Lung (tissue), 16 donors: ENCODE results near the gene MAMDC2. TPM values are rescaled to one million over a fixed set of nuclear protein-coding genes. Genes with fewer than 3 reads are reported as not detected.

Source experiments
- ATAC-seq: fragments of 200-7000 bp; cut with Tn5 transposase; one replicate; pipeline ENCODE4 v1.9.1; 2020; ENCODE audit warnings: moderate number of reproducible peaks; ENCODE audit not compliant: insufficient read depth, low FRiP score
- DNase-seq, 3 donors: peaks; one replicate each; pipeline ENCODE4 v3.0.0-alpha.2; 2013 to 2017
- H3K27ac ChIP-seq, 2 donors: one replicate each; pipeline ENCODE4 v1.5.1; 2013; ENCODE audit warnings: mild to moderate bottlenecking in 2 of 2, moderate library complexity in 2 of 2, control low read depth in 1 of 2, inconsistent platforms in 1 of 2, low read depth in 1 of 2, low read length in 1 of 2
- H3K27me3 ChIP-seq, 3 donors: one replicate each; pipeline ENCODE4 v1.5.1; 2013; ENCODE audit warnings: low read length in 2 of 3; ENCODE audit not compliant: control insufficient read depth in 3 of 3, insufficient read depth in 3 of 3
- H3K36me3 ChIP-seq, 4 donors: one replicate each; pipeline ENCODE4 v1.5.1; 2013; ENCODE audit warnings: low read length in 4 of 4, mild to moderate bottlenecking in 1 of 4, moderate library complexity in 1 of 4; ENCODE audit not compliant: control insufficient read depth in 4 of 4, insufficient read depth in 4 of 4
- H3K4me1 ChIP-seq, 5 donors: one replicate each; pipeline ENCODE4 v1.5.1; 2013; ENCODE audit warnings: low read length in 5 of 5, mild to moderate bottlenecking in 2 of 5, moderate library complexity in 1 of 5; ENCODE audit not compliant: control insufficient read depth in 5 of 5, insufficient read depth in 5 of 5
- H3K4me3 ChIP-seq: one replicate; pipeline ENCODE4 v1.5.1; 2013; ENCODE audit warnings: mild to moderate bottlenecking, control low read depth, moderate library complexity
- H3K9ac ChIP-seq, 2 donors: one replicate each; pipeline ENCODE4 v1.5.1; 2013; ENCODE audit warnings: low read length in 2 of 2, control low read depth in 1 of 2; ENCODE audit not compliant: insufficient read depth in 1 of 2
- H3K9me3 ChIP-seq, 4 donors: one replicate each; pipeline ENCODE4 v1.5.1; 2013; ENCODE audit warnings: low read length in 3 of 4, mild to moderate bottlenecking in 1 of 4, moderate library complexity in 1 of 4; ENCODE audit not compliant: control insufficient read depth in 4 of 4, insufficient read depth in 3 of 4
- WGBS, 2 donors: extraction: QIAGEN DNeasy Blood & Tissue Kit; methylation state at CpG; one replicate each; pipeline ENCODE4 v1.1.7; 2013; 5-methylcytosine and 5-hydroxymethylcytosine counted together
- long read RNA-seq, 5 donors: transcript quantifications; one replicate each; lab custom pipeline, GENCODE V29; 2026
- polyA plus RNA-seq, 2 donors: library from polyadenylated mRNA; stranded (reverse); fragments of 200-250 nt; gene quantifications; one replicate each; pipeline ENCODE4 v1.2.1, GENCODE V29; 2013
- total RNA-seq, 2 donors: library from RNA; depleted of rRNA in 1 of 2; stranded (reverse); fragments of >200 nt in 1 of 2; gene quantifications; one replicate each; pipeline ENCODE4 v1.2.1, GENCODE V29; 2014 to 2021
- TF ChIP-seq, protein P1 (sequence below): IDR thresholded peaks from 2 replicates; pipeline ENCODE4 v1.5.1; 2012; ENCODE audit warnings: mild to moderate bottlenecking; ENCODE audit errors: control extremely low read depth, extremely low read depth
- donor health status: control.
- donor health status: control.
- donor health status: Bipolar disorder and iron deficiency.
- donor health status: healthy.
- donor health status: DM: yes; HTN: yes; CAD: no.

The MAMDC2 gene, protein sequence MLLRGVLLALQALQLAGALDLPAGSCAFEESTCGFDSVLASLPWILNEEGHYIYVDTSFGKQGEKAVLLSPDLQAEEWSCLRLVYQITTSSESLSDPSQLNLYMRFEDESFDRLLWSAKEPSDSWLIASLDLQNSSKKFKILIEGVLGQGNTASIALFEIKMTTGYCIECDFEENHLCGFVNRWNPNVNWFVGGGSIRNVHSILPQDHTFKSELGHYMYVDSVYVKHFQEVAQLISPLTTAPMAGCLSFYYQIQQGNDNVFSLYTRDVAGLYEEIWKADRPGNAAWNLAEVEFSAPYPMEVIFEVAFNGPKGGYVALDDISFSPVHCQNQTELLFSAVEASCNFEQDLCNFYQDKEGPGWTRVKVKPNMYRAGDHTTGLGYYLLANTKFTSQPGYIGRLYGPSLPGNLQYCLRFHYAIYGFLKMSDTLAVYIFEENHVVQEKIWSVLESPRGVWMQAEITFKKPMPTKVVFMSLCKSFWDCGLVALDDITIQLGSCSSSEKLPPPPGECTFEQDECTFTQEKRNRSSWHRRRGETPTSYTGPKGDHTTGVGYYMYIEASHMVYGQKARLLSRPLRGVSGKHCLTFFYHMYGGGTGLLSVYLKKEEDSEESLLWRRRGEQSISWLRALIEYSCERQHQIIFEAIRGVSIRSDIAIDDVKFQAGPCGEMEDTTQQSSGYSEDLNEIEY
- total RNA-seq (10 to 100 TPM in 1 of 2 donors, 1 to 10 TPM in 1; 6.5 to 28.6 TPM), polyA plus RNA-seq (10 to 100 TPM in 1 of 2 donors, 1 to 10 TPM in 1; 8.7 to 11.2 TPM)
- long read RNA-seq, donor 1, transcript MAMDC2-201 (14 exons, 3,616 nt) = major isoform, 5 of 5 reads
- long read RNA-seq, donor 1, partial matches to known transcripts = 0 of 5 reads
- long read RNA-seq, donor 1, other reads (novel, unspliced or antisense) = 0 of 5 reads
- long read RNA-seq, donor 2 = 0 reads
- long read RNA-seq, donor 3 = 0 reads
- long read RNA-seq, donor 4 = 0 reads
- long read RNA-seq, donor 5, partial matches to known transcripts = 6 of 8 reads
- long read RNA-seq, donor 5, other reads (novel, unspliced or antisense) = 0 of 8 reads

- WGBS, 2 donors = 3 to 5% methylated on average over 55 of the region's 55 CpGs
- Histone ChIP-seq H3K4me3 (peak within 1 kb of the TSS; percentile 37), H3K4me1 (peaks cover 0 to 29% (median under 1%) of the 10 kb centered on the region in 5 donors), H3K27me3 (peaks cover 0 to 5% (median 4%) of the 10 kb centered on the region in 3 donors), H3K27ac (peak within 1 kb of the TSS; percentile 6 to 52), H3K9me3 (no peaks in the 10 kb centered on the region), H3K36me3 (peaks cover 0 to 2% (median 0%) of the 10 kb centered on the region in 4 donors), H3K9ac (peak within 1 kb of the TSS in 1 of 2 donors; percentile 49)
- ATAC-seq (peak; percentile 49), DNase-seq (peak; percentile 53 to 64 (median 56))
- TF ChIP-seq, protein P1, sequence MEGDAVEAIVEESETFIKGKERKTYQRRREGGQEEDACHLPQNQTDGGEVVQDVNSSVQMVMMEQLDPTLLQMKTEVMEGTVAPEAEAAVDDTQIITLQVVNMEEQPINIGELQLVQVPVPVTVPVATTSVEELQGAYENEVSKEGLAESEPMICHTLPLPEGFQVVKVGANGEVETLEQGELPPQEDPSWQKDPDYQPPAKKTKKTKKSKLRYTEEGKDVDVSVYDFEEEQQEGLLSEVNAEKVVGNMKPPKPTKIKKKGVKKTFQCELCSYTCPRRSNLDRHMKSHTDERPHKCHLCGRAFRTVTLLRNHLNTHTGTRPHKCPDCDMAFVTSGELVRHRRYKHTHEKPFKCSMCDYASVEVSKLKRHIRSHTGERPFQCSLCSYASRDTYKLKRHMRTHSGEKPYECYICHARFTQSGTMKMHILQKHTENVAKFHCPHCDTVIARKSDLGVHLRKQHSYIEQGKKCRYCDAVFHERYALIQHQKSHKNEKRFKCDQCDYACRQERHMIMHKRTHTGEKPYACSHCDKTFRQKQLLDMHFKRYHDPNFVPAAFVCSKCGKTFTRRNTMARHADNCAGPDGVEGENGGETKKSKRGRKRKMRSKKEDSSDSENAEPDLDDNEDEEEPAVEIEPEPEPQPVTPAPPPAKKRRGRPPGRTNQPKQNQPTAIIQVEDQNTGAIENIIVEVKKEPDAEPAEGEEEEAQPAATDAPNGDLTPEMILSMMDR = no peak
Observed at GRCh38 chr9:70043689-70044489, at the start of gene MAMDC2. TSS of gene MAMDC2 (plus strand) at chr9:70043848. CDS start at chr9:70044198, 350 bp downstream.

DNA sequence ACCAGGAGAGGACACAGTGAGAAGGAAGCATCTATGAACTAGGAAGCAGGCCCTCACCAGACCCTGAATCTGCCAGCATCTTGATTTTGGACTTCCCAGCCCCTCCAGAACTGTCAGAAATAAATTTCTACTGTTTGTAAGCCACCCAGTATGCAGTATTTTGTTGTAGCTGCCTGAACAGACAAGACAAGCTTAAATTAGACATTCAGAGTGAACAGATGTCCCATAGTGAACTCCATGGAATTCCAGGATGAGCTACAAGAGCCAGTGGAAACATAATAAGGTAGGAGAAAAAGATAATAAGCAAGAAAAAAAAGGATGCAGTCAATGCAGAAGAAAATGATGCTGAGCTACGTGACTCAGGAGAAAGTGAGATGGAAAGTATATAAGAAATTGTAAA, 47.8 kb upstream of the MAMDC2 start:
- TF ChIP-seq, protein P1 = no peak
- Histone ChIP-seq H3K27ac (no peak overlapping the region), H3K36me3 (no peaks in the 10 kb centered on the region), H3K9me3 (no peaks in the 10 kb centered on the region), H3K9ac (no peak overlapping the region), H3K27me3 (no peaks in the 10 kb centered on the region), H3K4me3 (no peak overlapping the region), H3K4me1 (peaks cover 0 to 36% (median 4%) of the 10 kb centered on the region in 5 donors)
- no peak for DNase-seq
- 93 to 96% methylated on average over 1 of the region's 1 CpG for WGBS, 2 donors
- ATAC-seq = no peak

GRCh38 chr9:69996967-69997366, 46.7 kb upstream of the MAMDC2 start:
- no peak overlapping the region for H3K9ac ChIP-seq
- no peaks in the 10 kb centered on the region for H3K36me3 ChIP-seq
- 40 to 70% methylated on average over 2 of the region's 2 CpGs for WGBS, 2 donors
- DNase-seq (peak in 2 of 3 donors; percentile 50 to 53), ATAC-seq (peak; percentile 65)
- no peaks in the 10 kb centered on the region for H3K27me3 ChIP-seq
- no peaks in the 10 kb centered on the region for H3K9me3 ChIP-seq
- no peak overlapping the region for H3K4me3 ChIP-seq
- TF ChIP-seq, protein P1 = no peak
- H3K27ac ChIP-seq = no peak overlapping the region
- peaks cover 0 to 36% (median 4%) of the 10 kb centered on the region in 5 donors for H3K4me1 ChIP-seq
